Measurements from ENCODE around the gene BRIP1. TPM values are rescaled to one million over a fixed set of nuclear protein-coding genes. Genes with fewer than 3 reads are reported as not detected.
"Not testable (repeated sequence)": the region's sequence is repeated elsewhere in the genome, so short reads cannot be mapped to it uniquely, and the experiment has no call there.

BRIP1 gene
- total RNA-seq, 1 donor from 2014 or later: 0.45 TPM

DNA sequence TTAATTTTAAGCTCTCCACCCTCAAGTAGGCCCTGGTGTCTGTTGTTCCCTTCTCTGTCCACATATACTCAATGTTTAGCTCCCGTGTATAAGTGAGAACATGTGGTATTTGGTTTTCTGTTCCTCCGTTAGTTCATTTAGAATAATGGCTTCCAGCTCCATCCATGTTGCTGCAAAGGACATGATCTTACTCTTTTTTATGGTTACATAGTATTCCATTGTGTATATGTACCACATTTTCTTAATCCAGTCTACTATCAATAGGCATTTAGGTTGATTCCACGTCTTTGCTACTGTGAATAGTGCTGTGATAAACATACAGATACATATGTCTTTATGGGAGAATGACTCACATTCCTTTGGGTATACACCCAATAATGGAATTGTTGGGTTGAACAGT lies 160.9 kb downstream of the BRIP1 start:
- no peak for DNase-seq (ENCODE audit: low spot score)

DNA sequence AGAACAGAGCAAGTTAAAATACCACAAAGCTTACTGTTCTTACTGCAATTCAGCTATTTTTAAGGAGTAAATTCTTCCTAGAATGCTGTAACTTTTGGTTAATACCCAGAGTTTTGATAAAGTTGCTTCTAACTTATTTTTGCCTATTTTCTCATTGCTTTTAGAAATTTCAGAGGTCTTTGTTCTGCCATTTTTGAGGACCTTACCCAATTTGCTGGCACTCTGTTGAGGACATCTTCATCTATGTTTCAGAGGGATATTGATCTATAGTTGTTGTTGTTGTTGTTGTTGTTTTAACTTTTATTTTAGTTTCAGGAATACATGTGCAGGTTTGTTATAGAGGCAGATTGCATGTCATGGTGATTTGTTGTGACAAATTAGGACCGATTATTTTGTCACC lies 161.3 kb downstream of the BRIP1 start:
- no peak for DNase-seq (ENCODE audit: low spot score)

DNA sequence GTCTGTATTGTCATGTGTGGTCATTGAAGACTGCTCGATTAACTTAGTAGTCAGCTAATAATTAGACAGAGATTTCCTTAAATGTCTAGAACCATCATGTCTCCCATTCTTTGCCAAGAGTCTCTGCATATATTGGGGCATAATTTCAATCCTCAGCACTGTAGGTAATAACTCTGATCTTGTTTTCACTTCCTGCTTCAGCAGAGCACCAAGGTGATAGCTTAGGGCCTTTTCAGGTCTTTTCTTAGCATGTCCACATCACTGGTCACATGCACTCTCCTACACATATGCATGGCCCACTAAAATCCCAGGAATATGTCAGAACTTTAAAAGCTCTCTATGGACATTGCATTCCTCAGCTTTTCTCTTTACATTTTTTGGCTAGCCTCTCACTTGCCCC lies 162.0 kb downstream of the BRIP1 start:
- DNase-seq (ENCODE audit: low spot score): no peak

DNA sequence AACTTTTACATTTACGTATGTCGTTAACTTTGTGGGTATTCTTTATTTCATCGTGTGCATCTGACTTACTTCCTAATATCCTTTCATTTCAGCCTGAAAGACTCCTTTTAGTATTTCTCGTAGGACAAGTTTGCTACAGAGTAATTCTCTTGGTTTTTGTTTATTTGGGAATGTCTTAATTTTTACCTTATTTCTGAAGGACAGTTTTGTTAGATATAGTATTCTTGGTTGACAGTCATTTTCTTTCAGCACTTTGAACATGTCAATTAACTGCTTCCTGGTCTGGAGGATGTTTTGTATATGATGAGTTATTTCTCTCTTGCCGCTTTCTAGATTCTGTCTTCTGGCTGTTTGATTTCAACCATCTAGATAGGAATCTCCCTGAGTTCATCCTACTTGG lies 163.1 kb downstream of the BRIP1 start:
- DNase-seq (ENCODE audit: low spot score): no peak

DNA sequence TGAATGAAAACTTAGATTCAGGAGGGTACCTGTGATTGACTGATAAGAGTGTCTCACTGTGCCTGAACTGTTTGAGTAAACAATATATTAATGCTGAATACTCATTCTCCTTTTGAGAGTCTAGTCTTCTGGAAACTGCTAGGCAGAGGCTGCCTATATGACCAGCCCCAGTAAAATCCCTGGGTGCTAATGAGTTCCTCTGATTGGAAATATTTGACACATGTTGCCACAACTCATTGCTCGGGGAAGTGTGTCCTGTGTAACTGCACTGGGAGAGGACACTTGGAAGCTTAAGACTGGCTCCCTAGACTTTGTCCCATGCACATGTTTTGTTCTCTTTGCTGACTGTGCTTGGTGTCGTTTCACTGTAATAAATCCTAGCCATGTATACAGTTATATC lies 163.6 kb downstream of the BRIP1 start:
- no peak for DNase-seq (ENCODE audit: low spot score)

DNA sequence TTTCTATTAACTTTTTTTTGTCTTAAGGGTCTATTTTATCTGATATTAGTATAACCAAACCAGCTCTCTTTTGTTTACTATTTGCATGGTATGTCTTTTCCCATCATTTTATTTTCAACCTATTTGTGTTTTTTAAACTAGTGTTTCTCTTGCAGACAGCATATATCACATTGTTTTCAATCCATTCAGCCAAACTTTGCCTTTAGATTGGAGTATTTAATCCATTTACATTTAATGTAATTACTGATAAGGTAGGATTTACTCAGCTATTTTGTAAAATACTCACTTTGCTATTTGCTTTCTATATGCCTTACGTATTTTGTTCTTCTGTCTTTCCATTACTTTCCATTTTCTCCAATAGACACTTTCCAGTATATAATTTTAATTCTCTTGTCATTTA lies 164.3 kb downstream of the BRIP1 start:
- DNase-seq (ENCODE audit: low spot score): no peak

DNA sequence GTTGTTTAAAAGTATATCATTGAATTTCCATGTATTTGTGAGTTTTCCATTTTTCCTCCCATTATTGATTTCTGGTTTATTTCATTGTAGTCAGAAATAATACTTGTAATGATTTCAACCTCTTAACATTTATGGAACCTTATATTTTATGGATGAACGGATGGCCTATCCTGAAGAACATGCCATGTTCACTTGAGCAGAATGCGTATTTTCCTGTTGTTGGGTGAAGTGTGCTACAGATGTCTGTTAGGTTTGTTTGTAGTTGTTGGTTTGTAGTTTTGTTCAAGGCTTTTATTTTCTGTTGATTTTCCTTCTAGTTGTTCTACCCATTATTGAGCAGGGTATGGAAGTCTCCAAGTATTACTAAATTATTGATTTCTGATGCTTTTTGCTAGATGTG lies 165.1 kb downstream of the BRIP1 start:
- DNase-seq (ENCODE audit: low spot score): no peak

DNA sequence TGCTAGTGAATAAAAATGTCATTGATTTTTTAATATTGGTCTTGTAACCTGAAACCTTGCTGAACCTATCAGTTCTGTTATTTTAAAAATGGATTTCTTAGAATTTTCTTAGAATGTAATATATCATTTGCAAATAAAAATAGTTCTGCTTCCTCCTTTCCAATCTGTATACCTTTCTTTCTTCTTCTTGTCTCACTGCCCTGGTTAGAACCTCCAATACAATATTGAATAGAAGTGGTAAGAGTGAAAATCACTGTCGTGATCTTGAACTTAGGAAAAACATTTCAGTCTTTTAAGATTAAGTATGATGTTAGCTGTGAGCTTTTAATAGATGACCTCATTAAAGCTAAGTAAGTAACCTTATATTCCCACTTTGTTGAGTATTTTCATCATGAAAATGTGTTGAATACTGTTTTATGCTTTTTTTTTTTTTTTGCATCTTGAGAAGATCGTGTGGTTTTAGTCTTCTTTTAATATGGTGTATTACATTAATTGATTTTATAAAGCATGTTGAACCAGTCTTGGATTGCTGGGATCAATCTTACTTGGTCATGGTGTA lies 167.5 kb downstream of the BRIP1 start:
- DNase-seq (ENCODE audit: low spot score): no peak

DNA sequence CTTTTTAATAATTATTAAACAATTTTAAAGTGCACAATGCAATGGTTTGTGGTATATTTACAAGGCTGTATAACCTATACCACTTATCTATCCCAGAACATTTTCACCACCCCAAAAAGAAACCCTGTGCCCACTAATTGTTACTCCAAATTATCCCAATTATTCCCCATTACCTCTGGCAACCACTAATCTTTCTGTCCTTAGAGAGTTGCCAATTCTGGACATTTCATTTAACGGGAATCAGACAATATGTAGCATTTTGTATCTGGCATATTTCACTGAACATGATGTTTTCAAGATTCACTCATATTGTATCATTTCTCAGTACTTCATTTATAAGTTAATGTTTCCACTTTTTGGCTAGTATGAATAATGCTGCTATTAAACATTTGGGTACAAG lies 169.2 kb downstream of the BRIP1 start:
- DNase-seq (ENCODE audit: low spot score): no peak

DNA sequence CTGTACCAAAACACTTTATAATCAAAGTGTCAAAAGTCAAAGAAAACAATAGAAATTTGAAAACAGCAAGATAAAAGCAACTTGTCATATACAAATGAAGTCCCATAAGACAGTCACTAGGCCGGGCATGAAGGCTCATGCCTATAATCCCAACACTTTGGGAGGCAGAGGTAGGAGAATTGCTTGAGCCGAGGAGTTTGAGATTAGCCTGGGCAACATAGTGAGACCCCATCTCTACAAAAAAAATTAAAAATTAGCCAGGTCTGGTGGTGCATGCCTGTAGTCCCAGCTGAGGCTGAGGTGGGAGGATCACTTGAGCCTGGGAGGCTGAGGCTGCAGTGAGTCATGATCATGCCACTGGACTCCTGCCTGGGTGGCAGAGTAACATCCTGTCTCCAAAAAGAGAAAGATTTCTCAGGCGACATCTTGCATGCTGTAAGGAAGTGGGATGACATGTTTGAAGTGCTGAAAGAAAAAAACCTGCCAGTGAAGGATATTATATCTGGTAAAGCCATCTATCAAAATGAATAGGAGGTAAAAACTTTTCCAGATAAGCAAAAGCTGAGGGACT lies 173.6 kb downstream of the BRIP1 start:
- no peak for DNase-seq (ENCODE audit: low spot score)

DNA sequence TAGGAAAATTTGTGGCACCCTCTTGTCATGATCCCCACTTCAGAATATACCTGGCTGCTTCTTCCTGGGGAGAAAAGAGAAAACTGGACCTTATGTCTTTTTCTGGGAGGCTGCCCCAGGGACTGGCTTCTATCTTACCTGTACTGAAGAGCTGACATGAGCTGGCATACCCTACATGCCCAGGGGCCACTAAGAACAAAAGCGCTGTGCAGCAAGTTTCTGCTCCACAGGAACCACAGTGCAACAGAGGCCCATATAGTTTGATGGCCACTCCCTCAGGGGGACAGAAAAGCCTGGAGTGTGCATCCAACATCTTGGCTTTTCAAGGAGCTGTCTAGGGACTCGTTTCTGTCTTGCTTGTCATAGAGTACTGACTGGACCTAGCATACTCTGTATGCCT lies 175.6 kb downstream of the BRIP1 start:
- DNase-seq (ENCODE audit: low spot score): no peak

DNA sequence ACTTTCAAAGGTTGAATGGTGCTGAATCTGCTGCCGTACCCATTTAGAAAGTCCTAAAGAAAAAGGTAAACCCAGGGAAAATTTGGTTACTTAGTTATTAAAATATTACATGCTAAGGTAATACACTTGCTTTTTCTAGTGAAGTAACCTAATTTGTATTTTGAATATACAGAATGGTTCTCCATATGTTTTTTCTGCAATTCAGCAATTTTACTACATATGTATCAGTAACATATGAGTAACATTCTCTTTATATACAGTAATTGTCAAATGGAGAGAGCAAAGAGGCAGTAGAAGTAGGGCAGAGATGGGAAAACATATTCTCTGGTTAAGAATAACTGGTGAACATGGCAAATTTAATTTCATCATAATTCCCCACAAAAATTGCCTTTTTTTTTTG lies 177.2 kb downstream of the BRIP1 start:
- DNase-seq (ENCODE audit: low spot score): no peak

DNA sequence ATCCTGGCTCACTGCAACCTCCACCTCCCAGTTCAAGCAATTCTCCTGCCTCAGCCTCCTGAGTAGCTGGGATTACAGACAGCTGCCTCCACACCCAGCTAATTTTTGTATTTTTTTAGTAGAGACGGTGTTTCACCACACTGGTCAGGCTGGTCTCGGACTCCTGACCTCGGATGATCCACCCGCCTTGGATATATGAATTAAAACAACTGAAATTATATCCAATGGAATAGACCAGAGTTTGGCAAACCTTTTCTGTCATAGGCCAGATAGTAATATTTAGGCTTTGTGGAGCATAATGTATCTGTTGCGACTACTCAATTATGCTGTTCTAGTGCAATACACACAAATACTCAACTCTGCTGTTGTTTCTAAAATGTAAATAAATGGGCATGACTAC lies 178.5 kb downstream of the BRIP1 start:
- no peak for DNase-seq (ENCODE audit: low spot score)

DNA sequence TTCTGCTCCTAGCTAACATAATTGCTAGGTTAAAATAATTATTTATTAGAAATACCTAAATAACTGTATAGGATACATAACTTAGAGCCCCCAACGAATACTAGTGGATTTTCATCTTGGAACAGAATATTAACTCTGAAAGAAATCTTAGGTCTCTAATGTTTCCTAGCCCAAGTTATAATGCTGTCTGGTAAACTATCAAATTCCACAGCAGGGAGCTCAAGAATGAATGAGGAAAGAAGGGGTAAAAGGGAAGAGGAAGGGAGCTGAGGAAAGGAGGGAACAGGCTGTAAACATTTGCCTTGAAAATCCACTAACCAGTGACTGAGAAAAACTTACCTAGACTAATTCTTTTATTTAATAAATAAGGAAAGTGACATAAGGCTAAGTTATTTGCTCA lies 179.2 kb downstream of the BRIP1 start:
- DNase-seq (ENCODE audit: low spot score): no peak

DNA sequence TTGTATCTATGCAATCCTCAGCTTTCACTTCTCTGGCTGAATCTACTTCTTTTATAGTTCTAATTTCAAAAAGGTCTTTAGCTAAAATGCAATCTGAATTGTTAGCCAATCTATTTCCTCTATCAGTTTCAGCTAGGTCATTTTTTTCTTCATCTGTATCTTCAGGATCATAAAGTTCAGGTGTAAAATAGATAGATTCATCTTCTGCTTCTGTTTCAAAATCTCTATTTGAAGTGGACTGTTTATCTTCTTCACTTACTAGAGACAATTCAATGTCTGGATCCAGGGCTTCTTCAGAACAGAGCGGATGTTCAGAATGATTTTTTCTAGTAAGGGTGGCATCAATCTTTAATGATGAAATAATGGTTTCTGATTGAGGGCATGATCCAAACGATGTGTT lies 179.9 kb downstream of the BRIP1 start:
- no peak for DNase-seq (ENCODE audit: low spot score)

DNA sequence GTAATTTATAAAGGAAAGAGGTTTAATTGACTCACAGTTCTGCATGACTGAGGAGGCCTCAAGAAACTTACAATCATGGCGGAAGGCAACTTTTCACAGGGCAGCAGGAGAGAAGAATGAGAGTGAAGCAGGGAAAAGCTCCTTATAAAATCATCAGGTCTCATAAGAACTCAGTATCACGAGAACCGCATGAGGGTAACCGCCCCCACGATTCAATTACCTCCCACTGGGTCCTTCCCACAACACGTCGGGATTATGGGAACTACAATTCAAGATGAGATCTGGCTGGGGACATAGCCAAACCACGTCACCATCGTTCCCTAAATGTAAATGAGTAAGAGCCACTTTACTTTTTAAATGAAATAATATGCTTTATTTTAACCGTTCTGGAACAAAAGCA lies 182.4 kb downstream of the BRIP1 start:
- no peak for DNase-seq (ENCODE audit: low spot score)

DNA sequence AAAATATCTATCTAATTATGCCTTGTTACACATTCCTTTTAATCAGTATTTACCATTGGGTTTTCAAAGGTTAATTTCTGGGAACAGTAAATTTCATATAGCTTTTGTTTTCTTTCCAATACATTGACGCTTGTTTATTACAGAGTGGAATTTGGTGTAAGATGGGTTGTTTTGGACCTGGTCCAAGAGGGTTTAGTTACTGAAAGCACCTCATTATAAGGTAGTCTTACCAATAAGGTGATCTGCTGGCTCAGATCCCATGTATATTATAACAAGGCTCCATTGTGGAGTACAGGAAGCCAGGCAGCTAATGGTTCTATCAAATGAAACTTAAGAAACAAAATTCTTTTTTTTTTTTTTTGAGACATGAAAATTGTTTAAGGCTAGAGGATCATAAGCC lies 185.0 kb downstream of the BRIP1 start:
- no peak for DNase-seq (ENCODE audit: low spot score)

DNA sequence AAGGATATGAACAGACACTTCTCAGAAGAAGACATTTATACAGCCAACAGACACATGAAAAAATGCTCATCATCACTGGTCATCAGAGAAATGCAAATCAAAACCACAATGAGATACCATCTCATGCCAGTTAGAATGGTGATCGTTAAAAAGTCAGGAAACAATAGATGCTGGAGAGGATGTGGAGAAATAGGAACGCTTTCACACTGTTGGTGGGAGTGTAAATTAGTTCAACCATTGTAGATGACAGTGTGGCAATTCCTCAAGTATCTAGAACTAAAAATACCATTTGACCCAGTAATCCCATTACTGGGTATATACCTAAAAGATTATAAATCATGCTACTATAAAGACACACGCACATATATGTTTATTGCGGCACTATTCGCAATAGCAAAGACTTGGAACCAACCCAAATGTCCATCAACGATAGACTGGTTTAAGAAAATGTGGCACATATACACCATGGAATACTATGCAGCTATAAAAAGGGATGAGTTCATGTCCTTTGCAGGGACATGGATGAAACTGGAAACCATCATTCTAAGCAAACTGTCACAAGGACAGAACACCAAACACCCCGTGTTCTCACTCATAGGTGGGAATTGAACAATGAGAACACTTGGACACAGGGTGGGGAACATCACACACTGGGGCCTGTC lies 186.0 kb downstream of the BRIP1 start:
- not testable (repeated sequence) for DNase-seq (ENCODE audit: low spot score)

DNA sequence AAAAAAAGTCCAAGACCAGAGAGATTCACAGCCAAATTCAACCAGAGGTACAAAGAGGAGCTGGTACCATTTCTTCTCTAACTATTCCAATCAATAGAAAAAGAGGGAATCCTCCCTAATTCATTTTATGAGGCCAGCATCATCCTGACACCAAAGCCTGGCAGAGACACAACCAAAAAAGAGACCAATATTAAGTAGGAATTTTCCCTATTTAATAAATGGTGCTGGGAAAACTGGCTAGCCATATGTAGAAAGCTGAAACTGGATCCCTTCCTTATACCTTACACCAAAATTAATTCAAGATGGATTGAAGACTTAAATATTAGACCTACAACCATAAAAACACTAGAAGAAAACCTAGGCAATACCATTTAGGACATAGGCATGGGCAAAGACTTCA lies 186.8 kb downstream of the BRIP1 start:
- DNase-seq (ENCODE audit: low spot score): not testable (repeated sequence)

DNA sequence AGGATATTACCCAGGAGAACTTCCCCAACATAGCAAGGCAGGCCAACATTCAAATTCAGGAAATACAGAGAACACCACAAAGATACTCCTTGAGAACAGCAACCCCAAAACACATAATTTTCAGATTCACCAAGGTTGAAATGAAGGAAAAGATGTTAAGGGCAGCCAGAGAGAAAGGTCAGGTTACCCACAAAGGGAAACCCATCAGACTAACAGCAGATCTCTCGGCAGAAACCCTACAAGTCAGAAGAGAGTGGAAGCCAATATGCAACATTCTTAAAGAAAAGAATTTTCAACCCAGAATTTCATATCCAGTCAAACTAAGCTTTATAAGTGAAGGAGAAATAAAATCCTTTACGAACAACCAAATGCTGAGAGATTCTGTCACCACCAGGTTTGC lies 188.7 kb downstream of the BRIP1 start:
- not testable (repeated sequence) for DNase-seq (ENCODE audit: low spot score)

DNA sequence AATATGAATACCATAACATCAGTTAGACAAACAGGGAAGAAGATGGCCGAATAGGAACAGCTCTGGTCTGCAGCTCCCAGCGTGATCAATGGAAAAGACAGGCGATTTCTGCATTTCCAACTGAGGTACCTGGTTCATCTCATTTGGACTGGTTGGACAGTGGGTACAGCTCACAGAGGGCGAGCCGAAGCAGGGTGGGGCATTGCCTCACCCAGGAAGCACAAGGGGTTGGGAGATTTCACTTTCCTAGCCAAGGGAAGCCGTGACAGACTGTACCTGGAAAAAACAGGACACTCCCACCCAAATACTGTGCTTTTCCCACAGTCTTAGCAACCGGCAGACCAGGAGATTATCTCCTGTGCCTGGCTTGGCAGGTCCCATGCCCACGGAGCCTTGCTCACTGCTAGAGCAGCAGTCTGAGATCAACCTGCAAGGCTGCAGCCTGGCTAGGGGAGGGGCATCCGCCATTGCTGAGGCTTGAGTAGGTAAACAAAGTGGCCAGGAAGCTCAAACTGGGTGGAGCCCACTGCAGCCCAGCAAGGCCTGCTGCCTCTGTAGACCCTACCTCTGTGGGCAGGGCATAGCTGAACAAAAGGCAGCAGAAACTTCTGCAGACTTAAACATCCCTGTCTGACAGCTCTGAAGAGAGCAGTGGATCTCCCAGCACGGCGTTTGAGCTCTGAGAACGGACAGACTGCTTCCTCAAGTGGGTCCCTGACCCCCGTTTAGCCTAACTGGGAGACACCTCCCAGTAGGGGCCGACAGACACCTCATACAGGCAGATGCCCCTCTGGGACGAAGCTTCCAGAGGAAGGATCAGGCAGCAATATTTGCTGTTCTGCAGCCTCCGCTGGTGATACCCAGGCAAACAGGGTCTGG lies 190.1 kb downstream of the BRIP1 start:
- not testable (repeated sequence) for DNase-seq (ENCODE audit: low spot score)

DNA sequence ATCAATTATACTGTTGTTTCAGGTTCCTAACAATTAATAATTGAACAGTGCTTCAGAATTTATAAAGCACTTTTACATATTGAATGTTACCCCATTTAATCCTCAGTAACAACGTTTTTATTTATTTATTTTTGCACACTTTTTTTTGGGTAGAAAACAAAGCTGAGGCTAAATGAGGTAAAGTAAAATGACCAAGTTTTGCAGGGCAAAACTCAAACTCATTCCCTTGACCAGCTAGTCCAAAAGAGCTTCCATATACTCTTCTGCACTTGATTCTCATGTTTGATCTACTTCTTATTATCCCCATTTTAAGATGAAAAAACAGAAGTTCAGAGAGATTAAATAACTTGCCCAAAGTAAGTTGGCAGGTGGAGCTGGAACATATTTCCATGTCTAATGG lies 191.2 kb downstream of the BRIP1 start:
- no peak for DNase-seq (ENCODE audit: low spot score)
